GM19099 (cell line): Measurements from ENCODE around the gene B3GNT9.
A peak's percentile ranks its signal among the peaks of the same experiment; 100 is the strongest.

ENCODE experiments used
- POLR2A ChIP-seq: IDR thresholded peaks from 3 replicates; pipeline ENCODE4 v1.6.1; 2011; ENCODE audit warnings: low read depth; ENCODE audit not compliant: insufficient read length; ENCODE audit errors: extremely low read depth

Gene B3GNT9

DNA sequence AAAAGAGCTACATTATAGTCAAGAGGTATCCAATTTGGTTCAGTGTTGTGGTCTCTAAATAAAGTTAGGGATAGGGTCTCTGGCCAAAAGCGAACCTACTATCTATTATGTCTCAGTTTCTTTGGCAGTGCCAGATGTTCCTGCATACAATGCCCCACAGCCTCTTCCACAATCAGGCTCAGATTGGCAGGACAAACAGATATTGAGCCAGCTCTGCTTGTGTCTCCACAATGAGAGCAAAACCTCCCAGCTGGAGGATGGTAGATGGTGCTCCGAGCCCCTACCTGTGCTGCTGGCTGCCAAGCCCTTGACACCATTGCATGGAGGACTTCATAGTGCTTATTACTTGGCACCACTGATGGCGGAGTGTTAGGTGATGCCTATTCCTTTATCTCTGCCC is 21.4 kb downstream of the B3GNT9 start:
- no peak for TF ChIP-seq POLR2A

DNA sequence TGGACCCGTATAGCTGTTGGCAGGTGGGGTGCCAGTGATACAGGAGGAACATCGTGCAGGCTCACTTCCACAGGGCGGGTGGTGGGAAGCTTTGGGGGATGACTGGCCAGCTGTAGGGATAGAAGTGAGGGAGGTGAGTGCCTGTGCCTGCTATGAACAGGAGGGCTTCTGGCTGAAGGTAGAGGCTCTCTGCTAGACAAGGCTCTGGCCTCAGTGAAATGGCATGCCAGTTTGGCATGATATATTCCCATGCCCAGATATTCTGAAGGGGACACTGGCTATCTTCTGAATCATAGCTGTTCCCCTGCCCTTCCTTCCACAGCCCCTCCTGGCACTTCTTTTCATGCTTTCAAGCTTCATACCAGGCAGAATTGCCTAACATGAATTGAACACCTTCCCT is 21.9 kb downstream of the B3GNT9 start:
- TF ChIP-seq POLR2A: no peak

DNA sequence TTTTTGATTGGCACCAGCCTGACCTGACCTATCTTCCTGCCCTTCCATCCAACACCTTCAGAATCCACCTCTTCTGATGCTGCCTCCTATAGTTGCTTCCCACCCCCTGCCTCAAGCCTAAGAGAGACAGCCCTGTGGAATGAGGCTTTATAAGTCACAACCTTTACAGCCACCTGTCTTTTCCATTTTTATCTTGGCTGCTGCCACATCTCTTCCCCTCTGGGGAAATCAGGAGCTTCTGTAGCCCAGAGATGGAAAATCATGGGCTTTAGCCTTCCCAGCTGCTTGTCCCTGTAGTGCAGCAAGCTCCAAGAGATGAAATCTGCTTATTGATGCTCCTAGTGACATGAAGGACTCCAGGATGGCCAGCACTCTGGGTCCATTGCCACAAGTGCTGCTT is 22.4 kb downstream of the B3GNT9 start:
- TF ChIP-seq POLR2A: no peak

DNA sequence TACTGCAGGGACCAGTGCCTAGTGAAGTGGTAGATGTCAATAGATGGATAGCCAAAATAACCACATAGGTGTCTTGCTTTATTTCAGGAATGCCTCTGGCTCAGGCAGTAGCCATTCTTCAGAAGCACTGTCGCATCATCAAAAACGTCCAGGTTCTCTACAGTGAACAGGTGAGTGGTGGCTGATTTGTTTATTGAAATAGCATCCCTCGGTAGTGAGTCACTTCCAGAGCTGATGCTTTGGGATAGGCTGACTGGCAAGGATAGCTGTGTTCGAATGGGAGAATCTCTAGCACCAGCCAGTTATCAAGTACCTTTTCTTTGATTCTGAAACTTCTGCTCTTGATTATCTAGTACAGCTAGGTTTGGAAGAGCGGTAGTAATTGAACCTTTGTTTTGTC is 30.8 kb downstream of the B3GNT9 start:
- TF ChIP-seq POLR2A: no peak

DNA sequence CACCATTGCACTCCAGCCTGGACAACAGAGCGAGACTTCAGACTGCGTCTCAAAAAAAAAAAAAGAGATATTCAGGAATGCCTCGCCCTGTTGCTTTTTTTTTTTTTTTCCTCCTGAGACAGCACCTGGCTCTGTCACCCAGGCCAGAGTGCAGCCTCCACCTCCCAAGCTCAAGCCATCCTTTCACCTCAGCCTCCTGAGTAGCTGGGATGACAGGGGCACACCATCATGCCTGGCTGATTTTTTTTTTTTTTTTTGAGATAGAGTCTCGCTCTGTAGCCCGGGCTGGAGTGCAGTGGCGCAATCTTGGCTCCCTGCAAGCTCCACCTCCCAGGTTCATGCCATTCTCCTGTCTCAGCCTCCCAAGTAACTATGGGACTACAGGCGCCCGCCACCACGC is 33.1 kb downstream of the B3GNT9 start:
- no peak for TF ChIP-seq POLR2A

DNA sequence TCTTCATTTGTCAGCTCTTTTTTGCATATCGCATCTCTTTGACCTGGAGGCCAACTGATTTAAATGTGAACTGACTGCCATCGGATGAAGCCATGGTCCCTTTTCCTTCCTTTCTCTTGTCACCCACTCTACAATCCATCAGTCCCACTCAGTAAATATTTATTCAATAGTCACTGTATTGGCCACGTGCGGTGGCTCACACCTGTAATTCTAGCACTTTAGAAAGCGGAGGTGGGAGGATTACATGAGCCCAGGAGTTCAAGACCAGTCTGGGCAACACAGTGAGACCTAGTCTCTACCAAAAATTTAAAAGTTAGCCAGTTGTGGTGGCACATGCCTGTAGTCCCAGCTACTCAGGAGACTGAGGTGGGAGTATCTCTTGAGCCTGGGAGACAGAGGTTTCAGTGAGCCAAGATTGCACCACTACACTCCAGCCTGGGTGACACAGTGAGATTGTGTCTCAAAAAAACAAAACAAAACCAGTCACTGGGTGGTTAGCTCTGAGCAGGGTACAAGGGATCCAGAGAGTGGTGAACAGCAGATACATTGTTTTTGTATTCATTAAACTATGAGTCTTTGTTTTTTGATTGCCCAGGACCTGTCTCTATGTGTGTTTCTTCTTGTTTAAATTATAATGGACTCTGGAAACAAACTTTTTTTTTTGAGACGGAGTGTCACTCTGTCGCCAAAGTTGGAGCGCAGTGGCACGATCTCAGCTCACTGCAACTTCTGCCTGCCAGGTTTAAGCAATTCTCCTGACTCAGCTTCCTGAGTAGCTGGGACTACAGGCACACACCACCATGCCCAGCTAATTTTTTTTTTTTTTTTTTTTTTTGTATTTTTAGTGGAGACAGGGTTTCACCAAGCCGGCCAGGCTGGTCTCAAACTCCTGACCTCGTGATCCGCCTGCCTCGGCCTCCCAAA is 34.1 kb downstream of the B3GNT9 start:
- TF ChIP-seq POLR2A: no peak

DNA sequence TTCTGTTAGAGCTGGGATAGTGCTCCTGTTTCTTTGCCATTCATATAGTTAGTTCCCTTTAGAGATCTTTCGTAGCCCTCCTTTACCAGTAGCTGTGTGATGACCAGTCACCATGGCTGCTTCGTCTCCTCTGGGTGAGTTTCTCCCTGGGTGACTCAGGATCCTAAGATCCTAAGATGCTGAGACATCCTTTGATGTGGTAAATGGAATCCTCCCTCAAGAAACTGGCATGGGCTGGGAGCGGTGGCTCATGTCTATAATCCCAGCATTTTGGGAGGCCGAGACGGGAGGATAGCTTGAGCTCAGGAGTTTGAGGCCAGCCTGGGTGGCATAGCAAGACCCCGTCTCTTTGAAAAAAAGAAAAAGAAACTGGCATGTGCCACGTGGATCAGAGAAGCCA is 35.2 kb downstream of the B3GNT9 start:
- TF ChIP-seq POLR2A: no peak

DNA sequence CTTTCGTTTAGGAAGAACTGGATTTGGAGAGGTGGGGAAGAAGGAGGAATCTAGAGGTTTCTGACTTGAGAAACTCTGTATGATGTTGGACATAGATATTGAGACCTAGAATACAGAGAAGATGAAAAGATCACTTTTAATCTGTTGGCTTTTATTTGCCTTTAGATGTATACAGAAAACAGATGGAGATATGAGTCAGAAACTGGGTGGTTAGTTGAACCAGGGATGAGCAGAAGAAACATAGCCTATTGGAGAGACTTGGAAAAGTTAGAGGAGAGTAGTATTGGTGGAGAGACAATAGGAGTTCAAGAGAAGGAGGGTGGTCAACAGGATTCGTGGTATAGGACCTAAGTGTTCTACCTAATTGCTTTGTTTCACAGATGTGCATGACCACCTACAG is 36.0 kb downstream of the B3GNT9 start:
- no peak for TF ChIP-seq POLR2A

DNA sequence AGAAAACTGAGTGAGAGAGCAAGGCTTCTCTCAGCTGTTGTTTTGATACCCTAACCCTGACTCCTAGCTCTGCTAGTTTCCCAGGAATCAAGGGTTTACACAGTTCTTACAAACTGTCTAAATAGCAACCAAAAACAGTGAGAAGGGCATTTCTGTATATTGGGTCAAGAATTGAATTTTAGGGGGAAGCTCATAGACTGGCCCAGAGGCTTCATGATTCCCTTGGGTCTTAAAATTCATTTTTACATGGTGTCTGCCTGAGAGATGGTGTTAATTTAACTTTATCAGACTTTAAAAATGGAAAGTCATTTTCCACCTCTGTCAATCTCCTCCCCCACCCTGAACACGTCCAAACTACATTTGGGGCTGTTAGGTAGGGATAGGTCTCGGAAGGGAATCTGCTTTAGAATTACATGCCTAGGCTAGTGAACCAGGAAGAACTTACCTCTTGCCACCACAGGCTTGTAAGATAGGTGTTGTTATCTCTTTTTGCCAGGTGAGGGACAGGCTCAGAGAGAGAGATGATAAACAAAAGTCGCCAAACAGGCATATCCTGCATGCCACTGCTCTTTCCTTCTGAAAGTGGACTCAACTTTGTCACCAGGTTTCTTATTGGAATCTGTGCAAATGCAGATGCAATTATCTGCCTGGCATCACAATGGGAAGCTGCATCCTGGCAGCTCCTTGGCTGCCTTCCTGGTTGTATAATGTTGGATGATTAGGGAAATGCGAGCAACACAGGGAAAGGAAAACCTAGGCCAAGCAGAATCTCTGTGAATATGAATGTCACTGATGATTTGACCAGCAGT is 38.0 kb downstream of the B3GNT9 start:
- no peak for TF ChIP-seq POLR2A

DNA sequence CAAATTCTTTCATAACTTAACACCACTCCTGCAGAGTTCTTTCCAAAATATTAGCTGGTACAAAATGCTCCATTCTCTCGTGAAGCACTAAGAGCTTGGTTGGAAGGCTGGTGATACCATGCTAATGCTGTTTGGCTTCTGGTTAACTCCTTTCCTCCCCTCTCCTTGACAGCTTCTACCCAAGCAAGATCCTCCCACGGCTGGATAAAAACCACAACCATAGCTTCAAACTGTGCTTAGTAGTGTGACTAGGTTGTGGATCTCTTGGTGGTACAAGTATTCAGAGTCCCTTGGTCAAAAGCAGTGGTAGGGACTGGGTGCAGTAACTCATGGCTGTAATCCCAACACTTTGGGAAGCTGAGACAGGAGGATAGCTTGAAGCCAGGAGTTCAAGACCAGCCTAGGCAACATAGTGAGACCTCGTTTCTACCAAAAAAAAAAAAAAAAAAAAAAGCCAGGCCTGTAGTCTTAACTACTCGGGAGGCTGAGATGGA is 38.8 kb downstream of the B3GNT9 start:
- TF ChIP-seq POLR2A: no peak

DNA sequence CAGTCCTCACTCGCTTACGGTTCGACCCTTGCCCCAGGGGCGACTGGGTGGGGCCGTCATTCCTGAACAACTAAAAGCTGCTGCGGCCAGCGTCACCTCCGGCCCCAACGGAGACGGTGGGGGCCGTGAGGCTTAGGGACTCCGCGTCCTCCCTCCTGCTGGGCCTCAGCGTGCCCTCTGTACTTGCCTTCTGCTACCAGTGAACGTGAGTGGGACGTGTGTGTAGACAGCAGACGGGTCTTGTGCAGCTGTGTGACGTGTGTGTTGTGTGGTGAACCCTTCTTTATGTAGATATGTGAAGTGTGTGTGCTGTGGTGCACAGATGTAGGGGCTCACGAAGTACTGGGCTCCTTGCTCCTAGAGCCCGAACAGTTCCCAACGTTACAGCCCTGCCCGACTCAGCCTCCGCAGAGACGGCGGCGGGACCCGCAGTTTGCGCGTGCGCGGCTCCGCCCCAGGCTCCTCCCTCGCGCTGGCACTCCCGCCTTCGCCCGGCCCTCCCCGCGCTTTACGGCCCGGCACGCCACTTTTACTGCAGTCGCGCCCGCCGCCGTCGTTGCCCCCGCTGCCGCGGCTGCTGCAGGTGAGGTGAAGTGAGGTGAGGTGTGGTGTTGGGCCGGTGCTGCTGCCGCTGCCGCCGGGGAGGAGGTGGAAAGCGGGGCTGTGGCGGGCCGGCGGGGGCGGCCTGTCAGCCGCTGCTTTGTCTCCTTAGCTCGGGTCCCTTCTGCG is 41.2 kb downstream of the B3GNT9 start, which contains the start of gene PHAF1:
TSS of gene PHAF1 (plus strand) at position 535 of the 729 bp plus-strand sequence. CDS start 235 bp downstream, outside the sequence.
- peak; percentile 84 for TF ChIP-seq POLR2A

DNA sequence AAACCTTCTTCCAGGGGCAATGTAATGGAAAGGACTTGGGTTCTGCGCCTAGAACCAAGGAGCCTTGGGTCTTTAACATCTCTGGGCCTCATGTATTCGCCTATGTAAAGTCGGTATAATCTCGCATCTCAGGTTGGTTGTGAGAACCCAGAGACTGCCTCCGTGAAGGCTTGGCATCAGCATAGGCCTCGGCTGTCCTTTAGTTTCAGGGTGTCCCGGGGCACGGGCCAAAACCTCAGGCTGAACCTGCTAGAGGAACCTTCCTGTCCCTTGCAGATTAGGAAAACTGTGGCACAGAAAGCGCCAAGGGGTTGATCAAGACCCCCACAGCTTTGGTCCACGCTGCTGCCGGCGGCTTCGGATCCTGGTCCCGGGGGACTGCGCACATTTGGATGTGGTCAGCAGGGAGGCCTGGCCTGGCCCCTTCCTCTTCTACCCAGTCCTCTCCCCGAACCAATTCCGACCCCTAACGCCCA is 41.8 kb downstream of the B3GNT9 start:
- TF ChIP-seq POLR2A: no peak

DNA sequence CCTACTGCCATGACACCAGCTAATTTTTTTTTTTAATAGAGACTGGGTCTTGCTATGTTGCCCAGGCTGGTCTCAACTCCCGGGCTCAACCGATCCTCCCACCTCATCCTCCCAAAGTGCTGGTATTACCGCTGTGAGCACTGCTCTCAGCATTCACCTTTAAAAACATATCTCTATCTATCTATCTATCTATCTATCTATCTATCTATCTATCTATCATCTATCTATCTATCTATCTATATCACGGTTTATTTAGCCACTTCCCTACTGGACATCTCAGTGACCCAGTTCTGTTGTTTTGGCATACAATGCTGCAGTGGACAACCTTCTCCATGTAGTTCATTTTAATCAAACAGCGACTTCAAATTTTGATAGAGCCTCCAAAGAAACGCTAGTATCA is 42.3 kb downstream of the B3GNT9 start:
- TF ChIP-seq POLR2A: no peak

DNA sequence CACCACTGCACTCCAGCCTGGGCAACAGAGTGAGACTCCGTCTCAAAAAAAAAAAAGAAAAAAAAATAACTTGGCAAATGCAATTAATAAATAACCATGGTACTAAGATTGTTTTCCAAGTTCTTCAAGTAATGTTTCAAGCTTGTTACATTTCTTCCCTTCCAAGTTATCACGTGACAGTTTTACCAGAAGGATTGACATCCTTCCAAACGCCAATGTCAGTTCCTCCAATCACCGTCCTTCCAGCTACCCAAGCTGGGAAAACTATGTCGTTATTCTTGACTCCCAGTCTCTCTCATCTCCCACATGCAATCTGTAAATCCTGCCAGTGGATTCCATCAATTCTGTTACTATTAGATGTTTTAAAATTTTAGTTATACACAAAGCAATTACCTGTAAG is 44.9 kb downstream of the B3GNT9 start:
- TF ChIP-seq POLR2A: no peak

DNA sequence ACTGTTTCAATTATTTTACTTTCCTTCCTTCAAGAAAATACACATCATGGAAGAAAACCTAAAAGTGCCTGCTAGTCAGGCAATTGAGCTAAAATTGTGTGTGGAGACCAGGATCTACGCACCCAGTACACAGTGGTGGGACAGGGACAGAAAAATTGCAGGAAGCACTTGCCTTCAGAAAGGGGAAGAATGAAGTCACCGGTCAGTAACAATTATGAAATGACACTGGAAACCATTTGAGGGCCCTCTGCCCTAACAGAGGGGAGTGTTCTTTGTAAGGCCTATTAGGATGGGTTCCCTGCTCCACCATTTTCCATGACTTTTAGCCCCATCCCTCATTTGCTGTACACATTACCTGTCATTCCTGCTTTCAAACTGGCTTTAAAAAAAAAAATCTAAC is 45.6 kb downstream of the B3GNT9 start:
- TF ChIP-seq POLR2A: no peak
